Measurements from ENCODE around the gene EPHB6.

Gene EPHB6

DNA sequence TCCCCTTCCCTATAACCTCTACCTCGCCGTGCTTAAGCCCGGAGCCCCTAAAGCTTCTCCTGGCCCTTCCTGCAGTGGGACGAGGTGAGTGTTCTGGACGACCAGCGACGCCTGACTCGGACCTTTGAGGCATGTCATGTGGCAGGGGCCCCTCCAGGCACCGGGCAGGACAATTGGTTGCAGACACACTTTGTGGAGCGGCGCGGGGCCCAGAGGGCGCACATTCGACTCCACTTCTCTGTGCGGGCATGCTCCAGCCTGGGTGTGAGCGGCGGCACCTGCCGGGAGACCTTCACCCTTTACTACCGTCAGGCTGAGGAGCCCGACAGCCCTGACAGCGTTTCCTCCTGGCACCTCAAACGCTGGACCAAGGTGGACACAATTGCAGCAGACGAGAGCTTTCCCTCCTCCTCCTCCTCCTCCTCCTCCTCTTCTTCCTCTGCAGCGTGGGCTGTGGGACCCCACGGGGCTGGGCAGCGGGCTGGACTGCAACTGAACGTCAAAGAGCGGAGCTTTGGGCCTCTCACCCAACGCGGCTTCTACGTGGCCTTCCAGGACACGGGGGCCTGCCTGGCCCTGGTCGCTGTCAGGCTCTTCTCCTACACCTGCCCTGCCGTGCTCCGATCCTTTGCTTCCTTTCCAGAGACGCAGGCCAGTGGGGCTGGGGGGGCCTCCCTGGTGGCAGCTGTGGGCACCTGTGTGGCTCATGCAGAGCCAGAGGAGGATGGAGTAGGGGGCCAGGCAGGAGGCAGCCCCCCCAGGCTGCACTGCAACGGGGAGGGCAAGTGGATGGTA is 9.2 kb downstream of the EPHB6 start (continued):
- TF ChIP-seq, protein P1, sequence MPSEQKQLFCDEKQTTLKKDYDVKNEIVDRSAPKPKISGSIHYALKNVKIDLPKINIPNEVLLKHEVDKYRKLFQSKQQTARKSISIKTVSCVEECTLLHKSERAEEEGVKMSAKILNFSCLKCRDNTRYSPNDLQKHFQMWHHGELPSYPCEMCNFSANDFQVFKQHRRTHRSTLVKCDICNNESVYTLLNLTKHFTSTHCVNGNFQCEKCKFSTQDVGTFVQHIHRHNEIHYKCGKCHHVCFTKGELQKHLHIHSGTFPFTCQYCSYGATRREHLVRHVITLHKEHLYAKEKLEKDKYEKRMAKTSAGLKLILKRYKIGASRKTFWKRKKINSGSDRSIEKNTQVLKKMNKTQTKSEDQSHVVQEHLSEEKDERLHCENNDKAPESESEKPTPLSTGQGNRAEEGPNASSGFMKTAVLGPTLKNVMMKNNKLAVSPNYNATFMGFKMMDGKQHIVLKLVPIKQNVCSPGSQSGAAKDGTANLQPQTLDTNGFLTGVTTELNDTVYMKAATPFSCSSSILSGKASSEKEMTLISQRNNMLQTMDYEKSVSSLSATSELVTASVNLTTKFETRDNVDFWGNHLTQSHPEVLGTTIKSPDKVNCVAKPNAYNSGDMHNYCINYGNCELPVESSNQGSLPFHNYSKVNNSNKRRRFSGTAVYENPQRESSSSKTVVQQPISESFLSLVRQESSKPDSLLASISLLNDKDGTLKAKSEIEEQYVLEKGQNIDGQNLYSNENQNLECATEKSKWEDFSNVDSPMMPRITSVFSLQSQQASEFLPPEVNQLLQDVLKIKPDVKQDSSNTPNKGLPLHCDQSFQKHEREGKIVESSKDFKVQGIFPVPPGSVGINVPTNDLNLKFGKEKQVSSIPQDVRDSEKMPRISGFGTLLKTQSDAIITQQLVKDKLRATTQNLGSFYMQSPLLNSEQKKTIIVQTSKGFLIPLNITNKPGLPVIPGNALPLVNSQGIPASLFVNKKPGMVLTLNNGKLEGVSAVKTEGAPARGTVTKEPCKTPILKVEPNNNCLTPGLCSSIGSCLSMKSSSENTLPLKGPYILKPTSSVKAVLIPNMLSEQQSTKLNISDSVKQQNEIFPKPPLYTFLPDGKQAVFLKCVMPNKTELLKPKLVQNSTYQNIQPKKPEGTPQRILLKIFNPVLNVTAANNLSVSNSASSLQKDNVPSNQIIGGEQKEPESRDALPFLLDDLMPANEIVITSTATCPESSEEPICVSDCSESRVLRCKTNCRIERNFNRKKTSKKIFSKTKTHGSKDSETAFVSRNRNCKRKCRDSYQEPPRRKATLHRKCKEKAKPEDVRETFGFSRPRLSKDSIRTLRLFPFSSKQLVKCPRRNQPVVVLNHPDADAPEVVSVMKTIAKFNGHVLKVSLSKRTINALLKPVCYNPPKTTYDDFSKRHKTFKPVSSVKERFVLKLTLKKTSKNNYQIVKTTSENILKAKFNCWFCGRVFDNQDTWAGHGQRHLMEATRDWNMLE (tag by site-specific recombination; conservative IDR thresholded peaks at IDR 0.05; ENCODE audit: low read depth): no peak
- no peak for TF ChIP-seq ZNF391 (tag by site-specific recombination; IDR thresholded peaks at IDR 0.05; ENCODE audit: borderline replicate concordance, low read depth)

DNA sequence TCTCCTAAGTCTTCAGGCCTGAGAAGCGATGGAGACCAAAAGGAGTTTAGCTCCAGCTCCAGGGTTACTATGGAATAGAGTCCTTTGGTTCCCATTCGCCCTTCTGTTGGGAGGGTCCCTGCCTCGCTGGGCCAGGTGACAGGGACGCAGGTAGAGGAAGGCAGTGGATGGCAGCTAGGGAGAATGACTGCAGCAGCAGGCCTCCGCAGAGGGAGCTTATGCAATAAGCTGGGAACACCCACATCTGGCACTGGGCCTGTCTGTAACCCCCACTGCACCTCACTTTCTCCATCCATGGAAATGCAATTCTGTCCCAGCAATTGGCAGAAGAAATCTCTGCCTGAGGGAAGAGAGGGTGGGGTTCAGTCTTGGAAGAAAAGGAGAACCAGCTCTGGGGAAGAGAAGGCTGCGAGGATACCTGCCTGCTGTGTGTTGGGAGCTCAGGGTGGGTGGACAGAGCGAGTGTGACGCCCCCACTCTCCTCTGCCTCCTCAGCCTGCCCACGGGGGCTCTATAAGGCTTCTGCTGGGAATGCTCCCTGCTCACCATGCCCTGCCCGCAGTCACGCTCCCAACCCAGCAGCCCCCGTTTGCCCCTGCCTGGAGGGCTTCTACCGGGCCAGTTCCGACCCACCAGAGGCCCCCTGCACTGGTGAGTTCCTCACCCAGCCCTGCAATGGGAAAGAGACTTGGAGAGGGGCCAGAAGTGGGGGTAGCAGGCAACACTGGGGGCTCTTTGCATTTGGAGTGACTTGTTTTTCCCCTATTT is 10.3 kb downstream of the EPHB6 start:
- Histone ChIP-seq H3K4me3 (ENCODE audit: low read depth, low read length) (no peak overlapping the region), H3K9me3 (ENCODE audit: control insufficient read depth, insufficient read depth, low read depth, low read length) (no peaks in the 10 kb centered on the region), H3K27ac (ENCODE audit: extremely low read depth, low read depth, low read length) (no peak overlapping the region), H3K4me1 (ENCODE audit: control insufficient read depth, insufficient read depth, low read length) (no peaks in the 10 kb centered on the region), H3K36me3 (ENCODE audit: control insufficient read depth in 2 of 2, insufficient read depth in 1 of 2, low read length in 2 of 2) (peaks cover 0 to 9% of the 10 kb centered on the region in 2 experiments; a peak in 1 of 3 replicates)
- TF ChIP-seq ZNF202 (tag by site-specific recombination; IDR thresholded peaks at IDR 0.05; ENCODE audit: borderline replicate concordance) (no peak), ZNF473 (tag by site-specific recombination; IDR thresholded peaks at IDR 0.05) (no peak), ZFHX2 (tag by site-specific recombination; conservative IDR thresholded peaks at IDR 0.05) (no peak; the same call in 1 of the 2 replicates), ZNF558 (tag by site-specific recombination; IDR thresholded peaks at IDR 0.05) (no peak), ZNF10 (tag by site-specific recombination; IDR thresholded peaks at IDR 0.05) (no peak)
- TF ChIP-seq, protein P2, sequence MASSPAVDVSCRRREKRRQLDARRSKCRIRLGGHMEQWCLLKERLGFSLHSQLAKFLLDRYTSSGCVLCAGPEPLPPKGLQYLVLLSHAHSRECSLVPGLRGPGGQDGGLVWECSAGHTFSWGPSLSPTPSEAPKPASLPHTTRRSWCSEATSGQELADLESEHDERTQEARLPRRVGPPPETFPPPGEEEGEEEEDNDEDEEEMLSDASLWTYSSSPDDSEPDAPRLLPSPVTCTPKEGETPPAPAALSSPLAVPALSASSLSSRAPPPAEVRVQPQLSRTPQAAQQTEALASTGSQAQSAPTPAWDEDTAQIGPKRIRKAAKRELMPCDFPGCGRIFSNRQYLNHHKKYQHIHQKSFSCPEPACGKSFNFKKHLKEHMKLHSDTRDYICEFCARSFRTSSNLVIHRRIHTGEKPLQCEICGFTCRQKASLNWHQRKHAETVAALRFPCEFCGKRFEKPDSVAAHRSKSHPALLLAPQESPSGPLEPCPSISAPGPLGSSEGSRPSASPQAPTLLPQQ (tag by site-specific recombination; IDR thresholded peaks at IDR 0.05): no peak
- POLR2A ChIA-PET: no interaction called here
- CTCF ChIA-PET: interaction anchor here (0.5 to 2.9 kb wide), 14 partner anchors 8 to 376 kb away, joined by 3 to 18 read pairs (median 3); partner anchors contain the start of gene EPHB6

DNA sequence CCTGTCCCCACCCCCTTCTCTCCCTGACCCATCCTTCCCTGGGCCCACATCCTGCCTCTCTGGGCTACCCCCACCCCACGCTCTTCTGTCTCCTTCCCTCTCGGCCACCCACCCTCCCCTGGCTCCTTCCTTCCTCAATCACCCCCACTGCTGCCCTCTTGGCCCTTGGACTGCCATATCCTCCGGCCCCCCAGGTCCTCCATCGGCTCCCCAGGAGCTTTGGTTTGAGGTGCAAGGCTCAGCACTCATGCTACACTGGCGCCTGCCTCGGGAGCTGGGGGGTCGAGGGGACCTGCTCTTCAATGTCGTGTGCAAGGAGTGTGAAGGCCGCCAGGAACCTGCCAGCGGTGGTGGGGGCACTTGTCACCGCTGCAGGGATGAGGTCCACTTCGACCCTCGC is 10.9 kb downstream of the EPHB6 start:
- H3K4me1 ChIP-seq (ENCODE audit: control insufficient read depth, insufficient read depth, low read length): no peaks in the 10 kb centered on the region
- peaks cover 0 to 9% of the 10 kb centered on the region in 2 experiments; a peak in 1 of 3 replicates for H3K36me3 ChIP-seq (ENCODE audit: control insufficient read depth in 2 of 2, insufficient read depth in 1 of 2, low read length in 2 of 2)
- ChIA-PET CTCF (interaction anchor here (0.6 to 2.9 kb wide), 17 partner anchors 8 to 405 kb away, joined by 3 to 18 read pairs (median 3); partner anchors contain the start of gene EPHB6), POLR2A (no interaction called here)
- no peaks in the 10 kb centered on the region for H3K9me3 ChIP-seq (ENCODE audit: control insufficient read depth, insufficient read depth, low read depth, low read length)
- no peak overlapping the region for H3K4me3 ChIP-seq (ENCODE audit: low read depth, low read length)
- H3K27ac ChIP-seq (ENCODE audit: extremely low read depth, low read depth, low read length): no peak overlapping the region
- TF ChIP-seq, protein P3, sequence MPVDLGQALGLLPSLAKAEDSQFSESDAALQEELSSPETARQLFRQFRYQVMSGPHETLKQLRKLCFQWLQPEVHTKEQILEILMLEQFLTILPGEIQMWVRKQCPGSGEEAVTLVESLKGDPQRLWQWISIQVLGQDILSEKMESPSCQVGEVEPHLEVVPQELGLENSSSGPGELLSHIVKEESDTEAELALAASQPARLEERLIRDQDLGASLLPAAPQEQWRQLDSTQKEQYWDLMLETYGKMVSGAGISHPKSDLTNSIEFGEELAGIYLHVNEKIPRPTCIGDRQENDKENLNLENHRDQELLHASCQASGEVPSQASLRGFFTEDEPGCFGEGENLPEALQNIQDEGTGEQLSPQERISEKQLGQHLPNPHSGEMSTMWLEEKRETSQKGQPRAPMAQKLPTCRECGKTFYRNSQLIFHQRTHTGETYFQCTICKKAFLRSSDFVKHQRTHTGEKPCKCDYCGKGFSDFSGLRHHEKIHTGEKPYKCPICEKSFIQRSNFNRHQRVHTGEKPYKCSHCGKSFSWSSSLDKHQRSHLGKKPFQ (tag by site-specific recombination; IDR thresholded peaks at IDR 0.05): no peak
- TF ChIP-seq WT1 (tag by site-specific recombination; IDR thresholded peaks at IDR 0.05) (no peak), ZNF138 (tag by site-specific recombination; IDR thresholded peaks at IDR 0.05; ENCODE audit: borderline replicate concordance) (no peak), ZNF626 (tag by site-specific recombination; IDR thresholded peaks at IDR 0.05) (no peak), SP3 (tag by site-specific recombination; IDR thresholded peaks at IDR 0.05) (no peak), ZNF366 (tag by site-specific recombination; conservative IDR thresholded peaks at IDR 0.05) (no peak), ZBTB17 (tag by site-specific recombination; IDR thresholded peaks at IDR 0.05) (no peak), ZNF544 (tag by site-specific recombination; IDR thresholded peaks at IDR 0.05) (no peak), ZNF394 (tag by site-specific recombination; IDR thresholded peaks at IDR 0.05; ENCODE audit: borderline replicate concordance) (no peak)
- TF ChIP-seq, protein P2 (tag by site-specific recombination; IDR thresholded peaks at IDR 0.05): no peak
- TF ChIP-seq, protein P4, sequence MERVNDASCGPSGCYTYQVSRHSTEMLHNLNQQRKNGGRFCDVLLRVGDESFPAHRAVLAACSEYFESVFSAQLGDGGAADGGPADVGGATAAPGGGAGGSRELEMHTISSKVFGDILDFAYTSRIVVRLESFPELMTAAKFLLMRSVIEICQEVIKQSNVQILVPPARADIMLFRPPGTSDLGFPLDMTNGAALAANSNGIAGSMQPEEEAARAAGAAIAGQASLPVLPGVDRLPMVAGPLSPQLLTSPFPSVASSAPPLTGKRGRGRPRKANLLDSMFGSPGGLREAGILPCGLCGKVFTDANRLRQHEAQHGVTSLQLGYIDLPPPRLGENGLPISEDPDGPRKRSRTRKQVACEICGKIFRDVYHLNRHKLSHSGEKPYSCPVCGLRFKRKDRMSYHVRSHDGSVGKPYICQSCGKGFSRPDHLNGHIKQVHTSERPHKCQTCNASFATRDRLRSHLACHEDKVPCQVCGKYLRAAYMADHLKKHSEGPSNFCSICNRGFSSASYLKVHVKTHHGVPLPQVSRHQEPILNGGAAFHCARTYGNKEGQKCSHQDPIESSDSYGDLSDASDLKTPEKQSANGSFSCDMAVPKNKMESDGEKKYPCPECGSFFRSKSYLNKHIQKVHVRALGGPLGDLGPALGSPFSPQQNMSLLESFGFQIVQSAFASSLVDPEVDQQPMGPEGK (tag by site-specific recombination; IDR thresholded peaks at IDR 0.05): no peak
